Measurements from ENCODE around the gene MFAP5.

The MFAP5 gene

GRCh38 chr12:8681129-8681884, 18.7 kb upstream of the MFAP5 start:
- Mint-ChIP-seq H3K27ac (no peak overlapping the region), H3K27me3 (no peaks in the 10 kb centered on the region), H3K4me1 (no peaks in the 10 kb centered on the region), H3K4me3 (no peak overlapping the region), H3K36me3 (no peaks in the 10 kb centered on the region), H3K9me3 (no peaks in the 10 kb centered on the region)

- Mint-ChIP-seq H3K27ac (no peak overlapping the region), H3K4me3 (no peak overlapping the region), H3K36me3 (no peaks in the 10 kb centered on the region), H3K4me1 (no peaks in the 10 kb centered on the region), H3K27me3 (no peaks in the 10 kb centered on the region), H3K9me3 (no peaks in the 10 kb centered on the region)
These were observed 17.9 kb upstream of the MFAP5 start for GRCh38 chr12:8680533-8680932.

DNA sequence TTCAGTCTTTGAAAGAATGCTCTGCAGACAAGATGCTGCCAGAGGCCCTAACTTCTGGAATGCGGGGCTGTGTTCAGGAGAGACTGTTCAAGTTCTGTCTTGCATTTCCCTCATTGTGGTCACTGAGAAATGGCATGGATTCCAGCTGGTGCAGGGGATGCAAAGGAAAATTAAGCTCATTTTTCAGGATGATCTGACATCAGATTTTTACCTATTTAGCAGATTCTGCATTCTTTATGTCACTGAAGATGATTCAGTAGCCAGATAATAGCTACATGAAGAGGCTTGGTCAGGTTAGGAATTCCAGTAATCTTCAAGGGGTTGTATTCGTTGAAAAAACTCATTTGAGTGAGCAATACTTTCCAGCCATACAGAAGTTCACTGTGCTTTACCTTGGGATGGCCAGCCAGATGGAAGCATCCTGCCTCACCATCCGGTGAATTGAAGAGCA, 16.1 kb upstream of the MFAP5 start:
- H3K36me3 Mint-ChIP-seq, result no peaks in the 10 kb centered on the region
- H3K4me3 Mint-ChIP-seq, result no peak overlapping the region
- H3K27me3 Mint-ChIP-seq, result no peaks in the 10 kb centered on the region
- no peak overlapping the region for H3K27ac Mint-ChIP-seq
- no peaks in the 10 kb centered on the region for H3K9me3 Mint-ChIP-seq
- H3K4me1 Mint-ChIP-seq, result no peaks in the 10 kb centered on the region

DNA sequence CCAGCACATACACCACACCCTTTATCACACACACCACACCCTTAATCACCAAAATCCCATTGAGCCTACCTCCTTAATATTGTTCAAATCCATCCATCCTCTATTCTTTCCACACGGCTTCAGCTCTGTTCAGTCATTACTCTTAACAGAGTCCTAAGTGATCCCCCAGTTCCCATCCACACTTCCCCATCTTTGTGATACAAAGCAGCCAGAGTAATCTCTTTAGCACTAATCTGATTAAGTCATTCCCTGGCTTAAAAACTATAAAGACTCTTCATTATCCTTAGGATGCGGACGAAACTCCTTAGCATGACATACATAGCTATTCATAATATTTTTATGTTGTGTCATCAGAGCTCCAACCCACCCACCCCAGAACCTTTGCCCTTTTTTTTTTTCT, 14.7 kb upstream of the MFAP5 start:
- Mint-ChIP-seq H3K36me3 (no peaks in the 10 kb centered on the region), H3K4me1 (no peaks in the 10 kb centered on the region), H3K9me3 (no peaks in the 10 kb centered on the region), H3K27ac (no peak overlapping the region), H3K4me3 (no peak overlapping the region), H3K27me3 (no peaks in the 10 kb centered on the region)

DNA sequence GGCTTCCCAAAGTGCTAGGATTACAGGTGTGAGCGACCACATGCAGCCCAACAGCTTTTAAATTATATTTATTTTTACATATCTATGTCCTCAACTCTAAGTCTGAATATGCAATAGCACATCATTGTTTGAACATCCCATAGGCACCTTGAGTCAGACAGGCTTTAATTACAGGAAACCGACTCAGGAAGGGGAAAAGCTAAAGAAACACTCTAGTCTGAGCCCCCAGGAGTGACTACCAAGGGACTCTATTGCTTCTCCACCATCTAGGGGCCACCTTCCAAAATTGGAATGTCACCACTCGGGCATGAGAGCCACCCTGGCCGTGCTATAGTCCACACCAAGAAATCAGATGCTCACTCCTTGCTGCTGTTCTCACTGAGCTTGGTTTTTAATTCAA, 14.0 kb upstream of the MFAP5 start:
- Mint-ChIP-seq H3K9me3 (no peaks in the 10 kb centered on the region), H3K4me3 (no peak overlapping the region), H3K4me1 (no peaks in the 10 kb centered on the region), H3K27ac (no peak overlapping the region), H3K27me3 (no peaks in the 10 kb centered on the region), H3K36me3 (no peaks in the 10 kb centered on the region)

GRCh38 chr12:8675591-8676036, 13.0 kb upstream of the MFAP5 start:
- no peaks in the 10 kb centered on the region for H3K9me3 Mint-ChIP-seq
- H3K36me3 Mint-ChIP-seq, result no peaks in the 10 kb centered on the region

DNA sequence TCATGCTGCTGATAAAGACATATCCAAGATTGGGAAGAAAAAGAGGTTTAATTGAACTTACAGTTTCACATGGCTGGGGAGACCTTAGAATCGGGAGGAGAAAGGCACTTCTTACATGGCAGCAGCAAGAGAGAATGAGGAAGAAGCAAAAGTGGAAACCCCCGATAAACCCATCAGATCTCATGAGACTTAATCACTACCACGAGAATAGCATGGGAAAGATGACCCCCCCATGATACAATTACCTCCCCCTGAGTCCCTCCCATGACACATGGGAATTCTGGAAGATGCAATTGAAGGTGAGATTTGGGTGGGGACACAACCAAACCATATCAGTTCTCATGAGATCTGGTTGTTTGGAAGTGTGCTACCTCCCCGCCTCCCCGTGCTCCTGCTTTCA, 9.8 kb upstream of the MFAP5 start:
- H3K27ac Mint-ChIP-seq, result no peak overlapping the region
- H3K4me3 Mint-ChIP-seq, result no peak overlapping the region
- no peaks in the 10 kb centered on the region for H3K9me3 Mint-ChIP-seq
- no peaks in the 10 kb centered on the region for H3K4me1 Mint-ChIP-seq
- H3K27me3 Mint-ChIP-seq, result no peaks in the 10 kb centered on the region
- H3K36me3 Mint-ChIP-seq, result no peaks in the 10 kb centered on the region

More at GRCh38 chr12:8675591-8676036, 13.0 kb upstream of the MFAP5 start:
- H3K4me1 Mint-ChIP-seq, result no peaks in the 10 kb centered on the region
- no peaks in the 10 kb centered on the region for H3K27me3 Mint-ChIP-seq
- H3K4me3 Mint-ChIP-seq, result no peak overlapping the region
- no peak overlapping the region for H3K27ac Mint-ChIP-seq

- H3K4me1 Mint-ChIP-seq, result no peaks in the 10 kb centered on the region
These were observed 5.8 kb upstream of the MFAP5 start for GRCh38 chr12:8668441-8668840.

DNA sequence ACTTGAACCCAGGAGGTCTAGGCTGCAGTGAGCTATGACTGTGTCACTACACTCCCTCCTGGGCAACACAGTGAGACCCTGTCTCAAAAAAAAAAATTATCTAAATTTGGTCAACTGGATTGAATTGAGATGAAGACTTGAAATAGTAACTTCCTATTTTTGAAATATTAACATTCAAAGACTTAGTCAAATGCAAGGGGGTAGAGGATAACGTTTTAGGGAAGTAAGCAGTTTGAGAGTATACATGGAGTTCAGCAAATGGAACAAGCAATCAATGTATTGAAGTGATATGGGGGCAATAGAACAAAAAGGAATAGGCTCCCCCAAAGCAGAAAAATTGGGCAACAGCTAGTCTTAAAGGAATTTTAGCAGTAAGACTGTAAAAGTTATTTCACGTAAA, 4.6 kb upstream of the MFAP5 start:
- Mint-ChIP-seq H3K4me1 (no peaks in the 10 kb centered on the region), H3K27ac (no peak overlapping the region), H3K4me3 (no peak overlapping the region), H3K9me3 (no peaks in the 10 kb centered on the region), H3K36me3 (no peaks in the 10 kb centered on the region), H3K27me3 (no peaks in the 10 kb centered on the region)

More at GRCh38 chr12:8668441-8668840, 5.8 kb upstream of the MFAP5 start:
- H3K27me3 Mint-ChIP-seq, result no peaks in the 10 kb centered on the region
- no peak overlapping the region for H3K27ac Mint-ChIP-seq
- no peak overlapping the region for H3K4me3 Mint-ChIP-seq
- no peaks in the 10 kb centered on the region for H3K9me3 Mint-ChIP-seq
- no peaks in the 10 kb centered on the region for H3K36me3 Mint-ChIP-seq

DNA sequence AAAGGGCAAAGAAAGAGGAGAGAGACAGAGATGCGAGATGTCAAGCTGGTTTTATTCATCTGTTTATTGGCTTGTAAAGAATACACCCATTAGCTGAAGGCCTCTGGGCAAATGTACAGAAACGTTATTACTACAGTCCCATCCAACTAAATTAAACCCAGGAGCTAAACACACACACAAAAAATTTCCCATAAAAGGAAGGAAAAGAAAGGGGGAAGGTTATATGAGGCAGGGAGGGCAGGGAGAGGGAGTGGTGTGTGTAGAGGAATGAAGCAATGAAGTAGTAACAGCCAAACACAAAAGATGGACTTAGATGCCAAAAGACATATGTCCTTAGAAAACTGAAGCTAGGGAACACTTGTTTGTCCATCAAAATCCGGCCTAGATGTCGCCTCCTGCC, 3.1 kb upstream of the MFAP5 start:
- Mint-ChIP-seq H3K4me1 (no peaks in the 10 kb centered on the region), H3K4me3 (no peak overlapping the region), H3K9me3 (no peaks in the 10 kb centered on the region), H3K27ac (no peak overlapping the region), H3K36me3 (no peaks in the 10 kb centered on the region), H3K27me3 (no peaks in the 10 kb centered on the region)

DNA sequence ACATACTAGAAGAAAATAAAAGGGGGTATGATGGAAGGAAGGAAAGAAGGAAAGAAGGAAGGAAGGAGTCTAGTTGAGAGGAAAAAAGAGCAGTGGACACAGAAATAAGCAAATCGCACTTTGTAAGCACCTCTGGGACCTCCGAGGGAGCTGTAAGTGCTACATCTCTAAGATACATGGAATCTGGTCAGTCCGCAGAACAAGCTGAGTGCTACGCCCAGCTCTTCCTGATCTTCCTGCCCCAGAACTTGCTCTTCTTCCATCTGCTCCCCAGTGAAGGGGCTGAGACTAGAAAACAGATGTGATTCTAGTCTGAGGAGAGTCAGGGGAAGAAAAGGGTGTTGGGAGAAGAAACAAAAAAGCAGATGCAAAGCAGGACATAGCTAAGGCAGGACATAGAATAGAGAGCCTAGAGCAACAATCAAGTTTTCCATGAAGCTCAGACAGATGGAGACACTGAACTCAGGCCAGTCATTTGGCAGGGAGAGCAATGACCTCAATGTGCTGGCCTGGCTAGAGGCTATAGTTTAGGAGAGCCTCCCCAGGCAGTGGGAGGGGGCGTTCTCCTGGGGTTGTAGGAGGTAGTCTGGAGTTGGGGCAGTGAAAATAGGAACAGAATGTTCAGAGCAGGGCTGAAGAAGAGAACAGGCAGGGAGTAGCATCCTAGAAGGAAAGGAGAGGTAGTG, 1.7 kb upstream of the MFAP5 start:
- Mint-ChIP-seq H3K4me3 (no peak overlapping the region), H3K4me1 (no peaks in the 10 kb centered on the region), H3K9me3 (no peaks in the 10 kb centered on the region), H3K27me3 (no peaks in the 10 kb centered on the region), H3K36me3 (no peaks in the 10 kb centered on the region), H3K27ac (no peak overlapping the region)

GRCh38 chr12:8661751-8662150, 875 bp downstream of the MFAP5 start:
- Mint-ChIP-seq H3K4me1 (no peaks in the 10 kb centered on the region), H3K36me3 (no peaks in the 10 kb centered on the region), H3K27ac (no peak overlapping the region), H3K4me3 (no peak overlapping the region), H3K27me3 (no peaks in the 10 kb centered on the region), H3K9me3 (no peaks in the 10 kb centered on the region)

GRCh38 chr12:8661016-8661415, 1.6 kb downstream of the MFAP5 start:
- no peak overlapping the region for H3K4me3 Mint-ChIP-seq
- H3K9me3 Mint-ChIP-seq, result no peaks in the 10 kb centered on the region
- H3K4me1 Mint-ChIP-seq, result no peaks in the 10 kb centered on the region
- H3K27me3 Mint-ChIP-seq, result no peaks in the 10 kb centered on the region
- H3K36me3 Mint-ChIP-seq, result no peaks in the 10 kb centered on the region
- no peak overlapping the region for H3K27ac Mint-ChIP-seq

DNA sequence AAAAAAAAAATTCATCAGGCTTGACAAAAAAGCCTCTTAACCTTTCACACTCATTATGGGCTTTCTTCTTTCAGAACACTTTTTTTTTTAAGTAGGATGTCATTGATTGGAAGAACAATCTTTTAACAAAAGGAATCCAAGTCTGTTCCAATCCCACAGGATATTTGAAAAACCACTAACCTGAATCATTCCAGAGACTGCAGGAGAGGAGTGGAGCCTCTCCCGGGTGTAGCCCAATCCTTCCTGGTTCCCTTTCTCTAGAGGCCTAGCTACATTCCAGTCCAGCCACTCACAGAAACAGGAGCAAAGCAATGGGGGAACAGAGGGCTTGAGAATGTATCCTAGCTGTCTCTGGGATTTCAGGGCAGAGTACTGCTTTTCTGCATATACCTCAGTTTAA, 4.3 kb downstream of the MFAP5 start:
- no peaks in the 10 kb centered on the region for H3K4me1 Mint-ChIP-seq
- no peaks in the 10 kb centered on the region for H3K36me3 Mint-ChIP-seq
- H3K27ac Mint-ChIP-seq, result no peak overlapping the region
- no peak overlapping the region for H3K4me3 Mint-ChIP-seq
- no peaks in the 10 kb centered on the region for H3K27me3 Mint-ChIP-seq
- H3K9me3 Mint-ChIP-seq, result no peaks in the 10 kb centered on the region

- Mint-ChIP-seq H3K9me3 (no peaks in the 10 kb centered on the region), H3K4me1 (no peaks in the 10 kb centered on the region), H3K36me3 (no peaks in the 10 kb centered on the region), H3K27ac (no peak overlapping the region), H3K27me3 (no peaks in the 10 kb centered on the region), H3K4me3 (no peak overlapping the region)
These were observed 7.2 kb downstream of the MFAP5 start for GRCh38 chr12:8655421-8655820.

DNA sequence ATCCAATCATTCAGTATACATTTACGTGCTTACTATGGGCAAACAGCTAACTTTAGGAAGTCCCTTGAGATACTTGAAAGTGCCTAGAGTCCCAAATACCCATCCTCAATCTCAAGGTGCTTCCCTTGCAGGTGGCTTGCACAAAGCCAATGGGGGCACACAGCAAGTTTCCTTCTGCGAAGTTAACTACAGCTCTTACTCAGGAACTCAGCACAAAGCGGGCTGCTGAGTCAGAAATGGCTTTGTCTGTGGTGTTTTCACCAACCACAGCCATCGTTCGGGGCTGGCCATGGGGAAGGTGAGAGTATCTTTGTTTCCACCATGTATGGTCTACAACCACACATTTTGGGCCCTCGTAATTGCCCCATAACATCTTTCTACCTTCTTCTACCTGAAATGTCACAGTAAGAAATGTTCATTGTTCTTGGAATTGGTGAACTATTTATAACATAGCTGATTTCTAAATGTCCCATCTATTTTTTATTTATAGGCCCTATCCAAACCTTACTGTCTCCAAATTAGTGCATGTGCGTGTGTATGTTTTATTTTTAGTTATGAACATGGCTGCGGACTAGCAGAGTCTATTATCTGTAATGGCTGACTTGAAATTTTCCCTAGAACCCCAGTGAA, 13.9 kb downstream of the MFAP5 start:
- Mint-ChIP-seq H3K9me3 (no peaks in the 10 kb centered on the region), H3K27ac (no peak overlapping the region), H3K36me3 (no peaks in the 10 kb centered on the region), H3K27me3 (no peaks in the 10 kb centered on the region), H3K4me1 (peaks cover 23% of the 10 kb centered on the region), H3K4me3 (no peak overlapping the region)
